ENCODE results near the gene ADARB2.

DNA sequence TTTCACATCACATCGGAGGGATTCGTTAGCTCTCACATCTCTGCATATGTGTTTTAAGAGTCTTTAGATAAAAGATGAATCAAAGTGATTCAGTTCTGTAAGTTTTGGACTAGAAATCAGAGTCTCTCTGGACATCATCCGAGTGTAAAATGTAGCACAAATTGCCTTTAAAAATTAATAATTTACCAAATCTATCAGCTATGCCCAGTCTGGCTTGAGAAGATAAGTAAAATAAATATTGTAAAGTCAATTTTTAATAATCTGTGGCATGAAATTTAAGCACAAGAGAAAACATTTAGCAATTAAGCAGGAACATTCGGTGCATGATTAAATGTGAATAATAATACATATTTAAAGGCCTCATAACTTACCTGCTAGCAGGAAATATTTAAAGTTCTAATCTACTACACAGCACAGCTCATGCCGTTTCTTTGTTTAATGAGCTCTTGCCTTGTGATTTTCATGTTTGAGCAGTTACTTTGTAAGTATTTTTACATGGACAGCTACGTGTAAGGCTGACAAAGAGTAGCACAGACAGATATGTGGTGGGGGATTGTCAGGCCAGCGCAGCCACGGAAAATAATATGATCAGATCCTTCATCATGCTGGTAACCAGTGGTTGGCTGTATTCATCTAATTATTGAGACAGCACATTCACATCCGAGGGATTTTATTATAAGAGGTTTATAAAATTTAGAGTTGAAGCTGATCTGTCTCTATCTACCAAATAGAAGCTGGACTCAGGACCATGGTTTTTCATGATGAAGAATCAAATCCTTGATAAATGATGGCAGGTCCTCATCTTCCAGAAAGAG, 317.3 kb downstream of the ADARB2 start:
- TF ChIP-seq EZH2 (IDR thresholded peaks at IDR 0.05; ENCODE audit: insufficient read depth, poor library complexity, severe bottlenecking) (no peak), EZH2phosphoT487 (IDR thresholded peaks at IDR 0.05; ENCODE audit: insufficient read depth, low read depth) (no peak)
